OCI-LY3 (cell line): Measurements from ENCODE around the gene HID1.
"Not testable (repeated sequence)": the region's sequence is repeated elsewhere in the genome, so short reads cannot be mapped to it uniquely, and the experiment has no call there.

Experiments
- H2AFZ ChIP-seq: fragments of 200-600, 300-600 bp; shearing (Covaris generic); 2 replicates; pipeline ENCODE4 v1.6.0; 2014; ENCODE audit warnings: antibody characterized with exemption, low read depth, low read length
- H3K27ac ChIP-seq: fragments of 200-600, 300-600 bp; sonication (generic); 2 replicates; pipeline ENCODE4 v1.5.1; 2014; ENCODE audit warnings: mild to moderate bottlenecking, low read length, moderate library complexity, mixed read lengths
- H3K27me3 ChIP-seq: fragments of 200-600, 300-600 bp; sonication (generic); 2 replicates; pipeline ENCODE4 v1.6.1; 2014; ENCODE audit warnings: low read depth, low read length, mixed read lengths
- H3K36me3 ChIP-seq: fragments of 200-600, 300-600 bp; sonication (generic); replicated peaks from 2 replicates; pipeline ENCODE3; 2014; ENCODE audit warnings: low read depth, low read length, mixed read lengths
- H3K4me1 ChIP-seq: fragments of 300-600, 200-600 bp; sonication (generic); 2 replicates; pipeline ENCODE4 v1.6.1; 2014; ENCODE audit warnings: low read length, mixed read lengths
- H3K4me2 ChIP-seq: fragments of 200-600, 300-600 bp; sonication (generic); 2 replicates; pipeline ENCODE4 v1.6.1; 2014; ENCODE audit warnings: low read length, mixed read lengths
- H3K4me3 ChIP-seq: fragments of 300-600, 200-600 bp; sonication (generic); 2 replicates; pipeline ENCODE4 v1.5.1; 2014; ENCODE audit warnings: antibody characterized with exemption, mild to moderate bottlenecking, low read length, moderate library complexity
- H3K79me2 ChIP-seq: fragments of 300-600, 200-600 bp; shearing (Covaris generic); 2 replicates; pipeline ENCODE4 v1.6.1; 2014; ENCODE audit warnings: mild to moderate bottlenecking, low read length, mixed read lengths
- H3K9ac ChIP-seq: fragments of 300-600, 200-600 bp; shearing (Covaris generic); 2 replicates; pipeline ENCODE4 v1.6.0; 2014; ENCODE audit warnings: mild to moderate bottlenecking, low read length, moderate library complexity
- H3K9me3 ChIP-seq: fragments of 200-600, 300-600 bp; shearing (Covaris generic); 2 replicates; pipeline ENCODE4 v1.6.1; 2014; ENCODE audit warnings: low read length, mixed read lengths; ENCODE audit not compliant: insufficient read depth
- H4K20me1 ChIP-seq: fragments of 200-600, 300-600 bp; sonication (generic); 2 replicates; pipeline ENCODE4 v1.6.1; 2016; ENCODE audit warnings: low read length, mixed read lengths; ENCODE audit not compliant: insufficient read depth
- EZH2phosphoT487 ChIP-seq: fragments of 200-600 bp; shearing (Covaris generic); IDR thresholded peaks from 2 replicates; pipeline ENCODE4 v1.6.1; 2018; ENCODE audit warnings: antibody characterized with exemption, mixed run types, low read depth
- TF ChIP-seq, protein P1 (sequence below): fragments of 200-600, 300-600 bp; sonication (generic); IDR thresholded peaks from 2 replicates; pipeline ENCODE4 v1.5.1; 2014; ENCODE audit warnings: antibody characterized with exemption, low read length, low read depth

Gene HID1

DNA sequence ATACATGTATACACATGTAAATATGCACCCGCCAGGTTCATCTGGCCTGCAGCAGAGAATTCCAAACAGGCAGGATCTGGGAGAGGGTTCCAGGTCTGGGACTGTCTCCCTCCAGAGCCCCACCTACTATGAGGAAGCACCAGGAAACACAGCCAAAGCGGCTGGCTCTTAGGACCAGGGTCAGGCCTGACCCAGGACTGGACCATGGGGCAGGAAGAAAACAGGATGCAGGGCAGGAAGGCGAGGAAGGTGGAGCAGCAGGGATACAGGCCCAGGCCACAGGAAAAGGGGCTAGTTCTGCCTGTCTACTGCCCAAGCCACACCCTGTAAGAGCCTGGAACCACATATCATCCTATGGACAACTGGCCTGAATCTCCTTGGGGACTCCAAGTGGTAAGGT, 2.2 kb downstream of the HID1 start:
- no peak overlapping the region for H3K4me2 ChIP-seq
- TF ChIP-seq EZH2phosphoT487 = no peak
- TF ChIP-seq, protein P1, sequence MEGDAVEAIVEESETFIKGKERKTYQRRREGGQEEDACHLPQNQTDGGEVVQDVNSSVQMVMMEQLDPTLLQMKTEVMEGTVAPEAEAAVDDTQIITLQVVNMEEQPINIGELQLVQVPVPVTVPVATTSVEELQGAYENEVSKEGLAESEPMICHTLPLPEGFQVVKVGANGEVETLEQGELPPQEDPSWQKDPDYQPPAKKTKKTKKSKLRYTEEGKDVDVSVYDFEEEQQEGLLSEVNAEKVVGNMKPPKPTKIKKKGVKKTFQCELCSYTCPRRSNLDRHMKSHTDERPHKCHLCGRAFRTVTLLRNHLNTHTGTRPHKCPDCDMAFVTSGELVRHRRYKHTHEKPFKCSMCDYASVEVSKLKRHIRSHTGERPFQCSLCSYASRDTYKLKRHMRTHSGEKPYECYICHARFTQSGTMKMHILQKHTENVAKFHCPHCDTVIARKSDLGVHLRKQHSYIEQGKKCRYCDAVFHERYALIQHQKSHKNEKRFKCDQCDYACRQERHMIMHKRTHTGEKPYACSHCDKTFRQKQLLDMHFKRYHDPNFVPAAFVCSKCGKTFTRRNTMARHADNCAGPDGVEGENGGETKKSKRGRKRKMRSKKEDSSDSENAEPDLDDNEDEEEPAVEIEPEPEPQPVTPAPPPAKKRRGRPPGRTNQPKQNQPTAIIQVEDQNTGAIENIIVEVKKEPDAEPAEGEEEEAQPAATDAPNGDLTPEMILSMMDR = no peak
- no peaks in the 10 kb centered on the region for H4K20me1 ChIP-seq
- no peak overlapping the region for H2AFZ ChIP-seq
- H3K27me3 ChIP-seq = peaks cover 21% of the 10 kb centered on the region
- no peaks in the 10 kb centered on the region for H3K9me3 ChIP-seq
- no peak overlapping the region for H3K9ac ChIP-seq
- H3K36me3 ChIP-seq = no peaks in the 10 kb centered on the region
- no peak overlapping the region for H3K4me3 ChIP-seq
- no peaks in the 10 kb centered on the region for H3K79me2 ChIP-seq
- H3K27ac ChIP-seq = no peak overlapping the region
- peaks cover 4% of the 10 kb centered on the region; the same call in 1 of the 2 replicates for H3K4me1 ChIP-seq

DNA sequence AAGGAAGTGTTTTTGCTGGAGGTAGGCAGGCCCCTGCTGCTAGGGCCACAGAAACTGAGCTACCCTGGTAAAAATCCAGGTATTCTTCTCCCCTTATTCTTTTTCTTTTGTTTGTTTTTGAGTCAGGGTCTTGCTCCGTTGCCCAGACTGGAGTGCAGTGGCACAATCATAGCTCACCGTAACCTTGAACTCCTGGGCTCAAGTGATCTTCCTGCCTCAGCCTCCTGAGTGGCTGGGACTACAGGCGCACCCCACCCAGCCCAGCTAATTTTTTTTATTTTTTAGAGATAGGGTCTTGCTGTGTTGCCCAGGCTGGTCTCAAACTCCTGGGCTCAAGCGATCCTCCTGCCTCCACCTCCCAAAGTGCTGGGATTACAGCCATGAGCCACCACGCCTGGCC, 3.1 kb downstream of the HID1 start:
- H4K20me1 ChIP-seq, H3K4me1 ChIP-seq, H3K9me3 ChIP-seq, H3K9ac ChIP-seq, H3K79me2 ChIP-seq, H2AFZ ChIP-seq, H3K27ac ChIP-seq, H3K4me2 ChIP-seq, H3K4me3 ChIP-seq, H3K36me3 ChIP-seq: not testable (repeated sequence)
- H3K27me3 ChIP-seq = peaks cover 14% of the 10 kb centered on the region

DNA sequence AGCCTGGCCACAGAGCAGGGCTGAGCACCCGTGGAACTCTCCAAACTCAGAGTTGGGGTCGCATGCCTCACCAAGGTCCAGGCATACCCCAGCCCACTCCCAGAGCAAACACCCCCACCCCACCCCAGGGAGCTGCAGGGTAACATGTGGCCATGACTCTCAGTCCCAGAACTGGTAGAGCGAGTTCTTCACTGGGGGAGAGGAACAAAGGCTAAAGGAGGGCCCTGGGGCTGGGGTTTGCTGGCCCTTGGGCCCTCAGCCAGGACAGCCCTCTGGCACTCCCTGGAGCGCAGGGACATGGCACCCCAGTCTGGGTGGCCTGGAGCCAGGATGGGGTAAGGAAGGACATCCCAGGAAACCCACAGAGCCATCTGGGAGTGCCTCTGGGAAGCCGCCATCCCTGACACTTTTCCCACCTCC, 4.2 kb downstream of the HID1 start:
- TF ChIP-seq, protein P1 = no peak
- TF ChIP-seq EZH2phosphoT487 = no peak
- Histone ChIP-seq H4K20me1 (no peaks in the 10 kb centered on the region), H3K27me3 (peaks cover 9% of the 10 kb centered on the region), H3K36me3 (no peaks in the 10 kb centered on the region), H3K27ac (no peak overlapping the region), H3K79me2 (no peaks in the 10 kb centered on the region), H3K4me2 (no peak overlapping the region), H3K4me1 (peaks cover 4% of the 10 kb centered on the region; the same call in 1 of the 2 replicates), H3K9me3 (no peaks in the 10 kb centered on the region), H3K4me3 (no peak overlapping the region), H2AFZ (no peak overlapping the region), H3K9ac (no peak overlapping the region)

DNA sequence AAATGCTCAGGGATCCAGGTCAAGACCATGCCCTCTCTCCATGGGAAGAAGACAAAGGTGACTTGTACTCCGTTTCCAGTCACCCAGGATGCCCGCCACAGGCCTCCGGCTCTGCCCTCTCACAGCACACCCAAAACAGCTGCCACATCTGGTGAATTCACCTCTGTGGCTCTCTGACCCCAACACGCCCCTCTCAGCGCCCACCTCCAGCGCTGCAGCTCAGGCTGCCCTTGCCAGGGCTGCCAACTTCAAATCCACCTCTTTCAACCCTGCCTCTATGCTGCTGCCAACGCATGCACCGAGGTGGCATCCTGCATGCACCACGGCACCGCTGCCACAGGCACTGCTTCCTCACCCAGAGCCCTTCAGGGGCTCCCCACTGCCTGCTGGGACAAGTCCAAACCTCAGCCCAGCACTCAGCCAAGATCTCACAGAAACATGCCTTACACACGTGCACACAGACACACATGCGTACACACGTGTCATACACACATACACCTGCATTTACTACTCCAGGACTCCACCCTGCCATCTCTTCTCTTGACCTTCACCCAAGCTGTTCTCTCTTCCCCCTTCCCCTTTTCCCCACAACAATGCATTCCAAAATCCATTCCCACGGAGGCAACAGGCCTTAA, 7.5 kb downstream of the HID1 start:
- Histone ChIP-seq H3K36me3 (no peaks in the 10 kb centered on the region), H3K4me1 (peaks cover 7% of the 10 kb centered on the region), H4K20me1 (no peaks in the 10 kb centered on the region), H3K4me2 (no peak overlapping the region), H3K79me2 (no peaks in the 10 kb centered on the region), H3K4me3 (no peak overlapping the region), H3K9me3 (no peaks in the 10 kb centered on the region), H2AFZ (no peak overlapping the region), H3K27me3 (no peaks in the 10 kb centered on the region), H3K27ac (no peak overlapping the region), H3K9ac (no peak overlapping the region)
- no peak for TF ChIP-seq EZH2phosphoT487
- TF ChIP-seq, protein P1 = no peak
